Ascending aorta (tissue), 2 donors: ENCODE measurements around the gene CHCHD6. TPM values are rescaled to one million over a fixed set of nuclear protein-coding genes. Genes with fewer than 3 reads are reported as not detected.

Experiments used
- DNase-seq, 2 donors: peaks; one replicate each; pipeline ENCODE4 v3.0.0-alpha.2; 2019; ENCODE audit warnings: low spot score in 2 of 2
- H3K27ac ChIP-seq, 2 donors: fragments of 200-600 bp; sonication (generic); one replicate each; pipeline ENCODE4 v1.5.1; 2016 to 2017; ENCODE audit warnings: mild to moderate bottlenecking in 1 of 2
- H3K27me3 ChIP-seq: fragments of 200-600 bp; sonication (generic); one replicate; pipeline ENCODE4 v1.5.1; 2017
- H3K36me3 ChIP-seq, 2 donors: fragments of 200-600 bp; sonication (generic); one replicate each; pipeline ENCODE4 v1.5.1; 2016
- H3K4me1 ChIP-seq, 2 donors: fragments of 200-600 bp; sonication (generic); one replicate each; pipeline ENCODE4 v1.5.1; 2016 to 2017; ENCODE audit warnings: mild to moderate bottlenecking in 1 of 2
- H3K4me3 ChIP-seq, 2 donors: fragments of 200-600 bp; sonication (generic); one replicate each; pipeline ENCODE4 v1.5.1; 2016 to 2017; ENCODE audit warnings: mild to moderate bottlenecking in 1 of 2
- H3K9me3 ChIP-seq, 2 donors: fragments of 200-600 bp; sonication (generic); one replicate each; pipeline ENCODE4 v1.5.1; 2016
- intact Hi-C: fragments of 100-400 bp; cut with DNase I; formaldehyde crosslinking; loops from one replicate; pipeline ENCODE4 v1.15.1; 2023
- total RNA-seq: library from RNA; depleted of rRNA; stranded (reverse); fragments of >200 nt; gene quantifications from one replicate; pipeline ENCODE4 v1.1.0, GENCODE V29; 2016
- TF ChIP-seq, protein P1 (sequence below), 3 experiments: fragments of 200-600 bp in 2 of 3; fragments of 450-650 bp in 1 of 3; sonication (generic) in 2 of 3; IDR thresholded peaks; one replicate each; pipeline ENCODE4 v1.5.1; 2016 to 2019; ENCODE audit warnings: antibody characterized with exemption in 3 of 3, mild to moderate bottlenecking in 1 of 3, moderate library complexity in 1 of 3

Gene CHCHD6
- total RNA-seq, 1 donor from 2014 or later = 1.2 TPM

DNA sequence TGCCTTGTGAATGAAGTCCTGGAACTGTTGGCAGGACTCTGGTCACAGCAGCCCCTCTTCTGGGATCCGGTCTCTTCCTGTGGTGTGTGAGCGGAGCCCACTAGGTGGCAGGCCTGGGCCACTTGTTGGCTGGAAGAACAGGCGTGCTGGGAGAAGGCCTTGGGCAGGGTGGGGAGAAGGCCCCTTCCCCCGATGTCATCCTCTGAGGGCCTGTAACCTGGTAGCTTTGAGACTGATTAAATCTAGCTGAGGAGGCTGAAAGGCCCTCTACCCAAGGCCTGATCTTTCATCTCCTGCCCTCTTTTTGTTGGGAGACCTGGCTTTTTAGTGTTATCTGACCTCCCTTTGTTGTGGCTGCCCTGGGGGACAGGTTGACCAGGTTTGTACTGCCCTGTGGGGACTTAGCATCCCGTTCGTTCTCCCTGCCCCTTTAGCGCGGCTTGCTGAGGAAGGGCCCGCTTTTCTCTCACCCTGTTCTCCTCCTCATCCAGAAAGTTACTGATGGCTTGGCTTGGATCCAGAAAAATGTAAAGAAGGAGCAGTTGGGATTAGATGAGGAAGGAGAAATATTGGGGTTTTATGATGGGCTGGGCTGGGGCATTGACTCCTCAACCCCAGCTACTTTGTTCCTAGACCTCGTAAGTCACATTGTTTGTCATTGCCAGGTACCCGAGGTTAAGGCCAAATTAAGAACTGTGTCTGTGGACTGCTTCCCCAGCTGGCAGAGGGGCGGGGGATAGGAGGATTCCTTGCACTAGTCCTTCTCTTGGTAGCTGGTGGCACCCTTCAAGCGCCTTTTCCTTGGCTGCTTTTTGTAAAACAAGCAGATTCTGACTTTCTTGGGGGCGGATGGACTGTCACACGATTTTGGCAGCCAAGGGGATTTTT lies 48.5 kb downstream of the CHCHD6 start:
- DNase-seq = peak; percentile 26 to 86
- intact Hi-C loops = loop anchor here (1.0 to 5.0 kb wide), 5 partner anchors 74 to 792 kb away; no protein-coding TSS in a partner anchor
- no peaks in the 10 kb centered on the region for H3K9me3 ChIP-seq
- H3K4me3 ChIP-seq = no peak overlapping the region
- no peak overlapping the region for H3K27ac ChIP-seq
- TF ChIP-seq, protein P1, sequence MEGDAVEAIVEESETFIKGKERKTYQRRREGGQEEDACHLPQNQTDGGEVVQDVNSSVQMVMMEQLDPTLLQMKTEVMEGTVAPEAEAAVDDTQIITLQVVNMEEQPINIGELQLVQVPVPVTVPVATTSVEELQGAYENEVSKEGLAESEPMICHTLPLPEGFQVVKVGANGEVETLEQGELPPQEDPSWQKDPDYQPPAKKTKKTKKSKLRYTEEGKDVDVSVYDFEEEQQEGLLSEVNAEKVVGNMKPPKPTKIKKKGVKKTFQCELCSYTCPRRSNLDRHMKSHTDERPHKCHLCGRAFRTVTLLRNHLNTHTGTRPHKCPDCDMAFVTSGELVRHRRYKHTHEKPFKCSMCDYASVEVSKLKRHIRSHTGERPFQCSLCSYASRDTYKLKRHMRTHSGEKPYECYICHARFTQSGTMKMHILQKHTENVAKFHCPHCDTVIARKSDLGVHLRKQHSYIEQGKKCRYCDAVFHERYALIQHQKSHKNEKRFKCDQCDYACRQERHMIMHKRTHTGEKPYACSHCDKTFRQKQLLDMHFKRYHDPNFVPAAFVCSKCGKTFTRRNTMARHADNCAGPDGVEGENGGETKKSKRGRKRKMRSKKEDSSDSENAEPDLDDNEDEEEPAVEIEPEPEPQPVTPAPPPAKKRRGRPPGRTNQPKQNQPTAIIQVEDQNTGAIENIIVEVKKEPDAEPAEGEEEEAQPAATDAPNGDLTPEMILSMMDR (IDR thresholded peaks at IDR 0.05) = peak; percentile 79 to 87 (median 86)
- H3K4me1 ChIP-seq = peaks cover 0 to 14% of the 10 kb centered on the region in 2 donors
- H3K36me3 ChIP-seq = no peaks in the 10 kb centered on the region
- H3K27me3 ChIP-seq = no peaks in the 10 kb centered on the region

DNA sequence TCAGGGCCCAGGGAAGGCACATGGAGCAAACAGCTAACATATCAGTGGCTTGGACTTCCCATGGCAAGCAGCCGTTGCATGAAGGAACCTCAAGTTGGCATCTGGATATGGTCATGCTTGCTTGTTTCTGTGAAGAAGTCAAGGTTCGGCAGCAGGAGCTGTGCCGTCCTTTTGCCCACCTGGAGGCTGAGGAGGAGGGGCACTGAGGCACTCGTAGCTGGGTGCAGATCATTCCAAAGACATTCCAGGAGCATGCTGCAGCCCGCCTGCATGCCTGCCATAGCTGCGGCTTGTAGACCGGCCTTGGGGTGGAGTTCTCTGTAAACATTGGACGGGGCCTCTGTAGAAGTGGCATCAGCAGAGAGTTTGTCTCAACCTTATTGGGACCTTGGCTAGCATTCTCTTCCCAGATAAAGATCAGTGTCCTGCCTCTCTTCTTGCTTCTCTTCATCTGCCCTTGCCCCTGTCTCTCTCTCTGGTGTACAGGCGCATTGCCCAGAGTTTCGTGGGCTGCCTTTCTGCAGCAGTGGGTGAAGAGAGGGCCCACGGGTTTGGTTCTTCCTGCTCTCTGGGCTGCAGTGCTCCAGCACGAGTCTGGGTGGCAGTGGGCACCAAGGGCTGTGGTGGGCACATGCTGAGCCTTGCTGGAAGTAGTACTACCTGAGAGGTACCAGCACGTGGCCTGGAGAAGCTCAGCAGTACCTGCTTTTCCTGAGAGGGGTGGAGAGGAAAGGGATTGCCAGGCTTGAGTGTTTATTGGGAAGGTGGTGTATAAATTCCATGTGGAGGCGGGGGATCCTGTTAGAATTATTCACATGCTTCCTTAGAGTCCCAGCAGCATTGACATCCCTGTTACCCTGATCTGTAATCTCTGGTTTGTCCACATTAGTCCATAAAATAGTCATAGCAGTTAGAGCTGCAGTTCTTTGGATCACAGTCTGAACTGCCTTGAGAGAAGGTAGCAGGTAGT lies 49.4 kb downstream of the CHCHD6 start:
- TF ChIP-seq, protein P1 (IDR thresholded peaks at IDR 0.05) = no peak
- no peak for DNase-seq
- Histone ChIP-seq H3K27me3 (no peaks in the 10 kb centered on the region), H3K27ac (no peak overlapping the region), H3K4me1 (peaks cover 0 to 12% of the 10 kb centered on the region in 2 donors), H3K36me3 (no peaks in the 10 kb centered on the region), H3K9me3 (no peaks in the 10 kb centered on the region), H3K4me3 (no peak overlapping the region)
- intact Hi-C loops = loop anchor here (2.0 to 5.0 kb wide), 4 partner anchors 75 to 791 kb away; no protein-coding TSS in a partner anchor

DNA sequence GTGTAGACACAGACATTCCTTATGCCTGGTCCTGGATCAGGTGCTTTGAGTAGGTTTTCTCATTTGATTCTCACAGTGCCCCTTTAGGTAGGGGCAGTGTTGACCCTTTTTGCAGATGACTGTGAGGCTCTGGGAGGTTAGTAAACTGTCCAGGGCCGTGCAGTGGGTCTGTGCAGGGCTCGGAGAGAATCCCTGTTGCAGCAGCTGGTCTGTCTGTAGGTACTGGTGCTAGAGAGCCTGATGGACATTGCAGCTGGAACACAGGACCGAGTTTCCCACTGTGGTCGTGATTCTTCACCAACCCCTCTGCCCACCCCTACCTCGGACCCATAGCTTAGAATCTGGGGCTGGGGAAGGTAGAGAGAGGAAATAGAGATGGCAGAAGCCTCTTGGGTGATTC lies 51.8 kb downstream of the CHCHD6 start:
- H3K4me1 ChIP-seq = peaks cover 0 to 12% of the 10 kb centered on the region in 2 donors
- TF ChIP-seq, protein P1 (IDR thresholded peaks at IDR 0.05) = no peak
- no peak overlapping the region for H3K4me3 ChIP-seq
- no peaks in the 10 kb centered on the region for H3K9me3 ChIP-seq
- H3K36me3 ChIP-seq = no peaks in the 10 kb centered on the region
- H3K27ac ChIP-seq = no peak overlapping the region
- H3K27me3 ChIP-seq = no peaks in the 10 kb centered on the region
- intact Hi-C loops = no loop called here
- no peak for DNase-seq

DNA sequence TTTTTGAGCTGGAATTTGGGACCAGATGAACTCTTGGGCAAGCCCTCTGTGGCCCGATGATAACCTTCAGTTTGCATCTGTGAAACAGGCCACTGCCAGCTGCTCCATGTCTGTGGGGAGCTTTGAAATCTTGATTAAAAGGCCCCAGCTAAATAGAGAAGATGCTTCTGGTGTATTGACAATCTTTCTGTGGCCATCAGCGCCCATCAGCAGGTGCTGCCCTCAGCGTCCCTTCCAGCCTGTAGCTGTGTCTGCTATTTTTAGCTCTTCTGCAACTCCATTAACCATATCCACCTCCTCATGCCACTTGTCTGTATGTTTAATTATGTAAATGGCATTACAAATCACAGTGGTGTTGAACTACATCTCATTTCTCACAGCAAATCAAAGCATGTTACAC lies 54.0 kb downstream of the CHCHD6 start:
- no peak overlapping the region for H3K27ac ChIP-seq
- peaks cover 0 to 2% of the 10 kb centered on the region in 2 donors for H3K4me1 ChIP-seq
- H3K4me3 ChIP-seq = no peak overlapping the region
- DNase-seq = no peak
- TF ChIP-seq, protein P1 (IDR thresholded peaks at IDR 0.05) = no peak
- H3K27me3 ChIP-seq = no peaks in the 10 kb centered on the region
- H3K9me3 ChIP-seq = no peaks in the 10 kb centered on the region
- H3K36me3 ChIP-seq = no peaks in the 10 kb centered on the region
- intact Hi-C loops = no loop called here

DNA sequence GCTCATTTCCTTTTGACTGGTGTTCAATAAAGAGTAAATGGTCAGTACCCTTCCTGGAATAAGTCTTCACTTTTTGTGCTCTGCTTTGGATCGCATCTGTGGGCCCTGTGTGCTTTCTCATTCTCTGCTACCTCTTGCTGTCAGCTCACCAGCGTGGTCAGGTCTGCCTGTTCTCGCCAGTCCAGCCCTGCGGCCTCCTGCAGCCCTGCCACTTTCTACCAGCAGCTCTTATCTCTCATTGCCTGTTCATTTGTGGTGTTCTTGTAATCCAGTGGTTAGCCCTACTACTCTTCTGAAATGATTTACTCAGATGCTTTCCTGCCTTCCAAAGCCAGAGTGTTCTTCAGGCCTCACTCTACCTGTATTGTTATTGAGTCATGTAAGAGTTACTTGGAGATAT lies 54.8 kb downstream of the CHCHD6 start:
- no peak for DNase-seq
- Histone ChIP-seq H3K27me3 (no peaks in the 10 kb centered on the region), H3K4me3 (no peak overlapping the region), H3K27ac (no peak overlapping the region), H3K36me3 (no peaks in the 10 kb centered on the region), H3K4me1 (no peaks in the 10 kb centered on the region), H3K9me3 (no peaks in the 10 kb centered on the region)
- intact Hi-C loops = no loop called here
- TF ChIP-seq, protein P1 (IDR thresholded peaks at IDR 0.05) = no peak
